8988T (cell line): Measurements from ENCODE around the gene HSD17B1.
"Not testable (repeated sequence)": the region's sequence is repeated elsewhere in the genome, so short reads cannot be mapped to it uniquely, and the experiment has no call there.

Experiments used
- DNase-seq: peaks from one replicate; pipeline ENCODE4 v3.0.0; 2011

Gene HSD17B1

GRCh38 chr17:42548070-42548837 lies 4.5 kb upstream of the HSD17B1 start:
- no peak for DNase-seq

DNA sequence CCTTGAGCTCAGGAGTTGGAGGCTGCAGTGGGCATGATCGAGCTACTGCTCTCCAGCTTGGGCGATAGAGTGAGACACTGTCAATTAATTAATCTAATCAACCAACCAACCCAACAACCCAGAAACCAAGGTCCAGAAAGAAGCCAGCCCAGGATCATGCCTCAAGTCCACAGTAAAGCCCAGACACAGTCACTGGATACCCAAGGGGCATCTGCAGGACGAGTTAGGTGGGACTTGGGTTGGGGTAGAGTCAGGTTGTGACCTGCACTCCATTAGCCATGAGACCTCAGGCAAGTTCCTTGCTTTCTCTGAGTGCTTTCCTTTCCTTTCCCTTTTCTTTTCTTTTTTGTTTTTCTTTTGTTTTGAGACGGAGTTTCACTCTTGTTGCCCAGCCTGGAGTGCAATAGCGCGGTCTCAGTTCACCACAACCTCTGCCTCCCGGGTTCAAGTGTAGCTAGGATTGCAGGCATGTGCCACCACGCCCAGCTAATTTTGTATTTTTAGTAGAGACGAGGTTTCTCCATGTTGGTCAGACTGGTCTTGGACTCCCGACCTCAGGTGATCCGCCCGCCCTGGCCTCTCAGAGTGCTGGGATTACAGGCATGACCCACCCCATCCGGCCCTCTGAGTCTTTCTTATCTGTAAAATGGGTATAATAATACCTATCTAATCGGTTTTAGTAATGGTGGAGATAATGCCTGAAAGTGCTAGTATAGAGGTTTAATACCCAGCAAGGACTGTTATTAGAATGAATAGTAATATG lies 3.5 kb upstream of the HSD17B1 start:
- DNase-seq, result no peak

DNA sequence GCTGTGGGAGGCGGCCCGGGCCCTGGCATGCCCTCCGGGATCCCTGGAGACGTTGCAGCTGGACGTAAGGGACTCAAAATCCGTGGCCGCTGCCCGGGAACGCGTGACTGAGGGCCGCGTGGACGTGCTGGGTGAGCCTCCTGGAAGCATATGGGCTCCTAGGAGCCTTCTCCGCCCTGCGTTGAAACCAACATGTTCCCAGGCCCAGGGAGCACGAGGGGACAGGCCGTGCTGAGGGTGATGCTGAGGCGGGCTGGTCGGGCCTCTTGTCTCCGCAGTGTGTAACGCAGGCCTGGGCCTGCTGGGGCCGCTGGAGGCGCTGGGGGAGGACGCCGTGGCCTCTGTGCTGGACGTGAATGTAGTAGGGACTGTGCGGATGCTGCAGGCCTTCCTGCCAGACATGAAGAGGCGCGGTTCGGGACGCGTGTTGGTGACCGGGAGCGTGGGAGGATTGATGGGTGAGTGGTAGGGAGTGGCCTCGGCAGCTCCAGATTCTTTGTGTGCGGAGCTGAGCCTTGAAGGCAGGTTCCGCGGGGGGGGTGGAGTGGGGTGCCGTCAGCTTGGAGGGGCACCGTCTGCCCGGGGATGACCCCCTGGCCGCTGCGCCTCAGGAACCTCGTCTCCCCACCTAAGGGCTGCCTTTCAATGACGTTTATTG lies 567 bp downstream of the HSD17B1 start:
- DNase-seq, result no peak

- DNase-seq, result no peak
These were observed 1.1 kb downstream of the HSD17B1 start for GRCh38 chr17:42553866-42554249.

DNA sequence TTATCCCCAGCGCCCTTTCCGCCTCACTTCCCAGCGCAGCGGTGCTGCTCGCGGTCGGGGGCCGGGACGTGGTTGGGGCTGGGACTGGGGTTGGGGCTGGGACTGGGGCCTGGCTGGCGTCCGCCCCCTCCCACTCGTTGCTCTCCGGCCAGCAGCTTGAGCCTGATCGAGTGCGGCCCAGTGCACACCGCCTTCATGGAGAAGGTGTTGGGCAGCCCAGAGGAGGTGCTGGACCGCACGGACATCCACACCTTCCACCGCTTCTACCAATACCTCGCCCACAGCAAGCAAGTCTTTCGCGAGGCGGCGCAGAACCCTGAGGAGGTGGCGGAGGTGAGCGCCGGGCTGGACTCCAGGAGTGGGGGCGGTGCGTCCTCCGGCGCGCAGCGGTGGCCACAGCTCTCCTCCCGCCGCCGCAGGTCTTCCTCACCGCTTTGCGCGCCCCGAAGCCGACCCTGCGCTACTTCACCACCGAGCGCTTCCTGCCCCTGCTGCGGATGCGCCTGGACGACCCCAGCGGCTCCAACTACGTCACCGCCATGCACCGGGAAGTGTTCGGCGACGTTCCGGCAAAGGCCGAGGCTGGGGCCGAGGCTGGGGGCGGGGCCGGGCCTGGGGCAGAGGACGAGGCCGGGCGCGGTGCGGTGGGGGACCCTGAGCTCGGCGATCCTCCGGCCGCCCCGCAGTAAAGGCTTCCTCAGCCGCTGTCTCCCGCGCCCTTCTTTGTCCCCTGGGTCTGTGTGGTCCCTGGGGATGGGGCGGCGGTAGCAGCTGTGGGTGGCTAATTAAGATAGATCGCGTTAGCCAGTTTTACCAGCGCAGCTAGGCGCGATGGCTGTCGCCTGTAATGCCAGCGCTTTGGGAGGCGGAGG lies 1.8 kb downstream of the HSD17B1 start:
- DNase-seq, result peak; percentile 76

GRCh38 chr17:42555122-42555622 lies 2.4 kb downstream of the HSD17B1 start:
- DNase-seq, result no peak

- DNase-seq, result not testable (repeated sequence)
These were observed 3.4 kb downstream of the HSD17B1 start for GRCh38 chr17:42555961-42556617.

- no peak for DNase-seq
These were observed 6.4 kb downstream of the HSD17B1 start for GRCh38 chr17:42559075-42559474.

DNA sequence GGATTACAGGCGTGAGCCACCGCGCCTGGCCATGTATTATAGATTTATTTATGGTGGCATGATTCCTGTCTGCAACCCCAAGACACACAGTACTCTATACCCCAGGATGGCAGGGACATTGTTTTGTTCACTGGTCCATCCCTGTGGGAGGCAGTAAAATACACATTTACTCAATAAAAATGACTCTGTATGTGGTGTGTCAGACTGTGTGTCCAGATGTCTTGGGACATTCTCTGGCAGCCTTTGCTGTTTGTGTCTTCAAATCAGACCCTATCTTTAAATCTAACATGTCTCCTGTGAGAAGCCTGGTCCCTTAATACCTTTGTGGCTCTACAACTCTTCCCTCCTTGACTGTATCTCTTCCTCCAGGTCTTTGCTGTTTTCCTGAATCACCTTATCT lies 7.5 kb downstream of the HSD17B1 start:
- DNase-seq, result no peak

GRCh38 chr17:42561897-42562387 lies 9.2 kb downstream of the HSD17B1 start, which contains the start of gene COASY:
Gene COASY, plus strand, starts transcription at chr17:42562148. Its CDS starts 475 bp downstream, at chr17:42562623.
- peak; percentile 96 for DNase-seq

DNA sequence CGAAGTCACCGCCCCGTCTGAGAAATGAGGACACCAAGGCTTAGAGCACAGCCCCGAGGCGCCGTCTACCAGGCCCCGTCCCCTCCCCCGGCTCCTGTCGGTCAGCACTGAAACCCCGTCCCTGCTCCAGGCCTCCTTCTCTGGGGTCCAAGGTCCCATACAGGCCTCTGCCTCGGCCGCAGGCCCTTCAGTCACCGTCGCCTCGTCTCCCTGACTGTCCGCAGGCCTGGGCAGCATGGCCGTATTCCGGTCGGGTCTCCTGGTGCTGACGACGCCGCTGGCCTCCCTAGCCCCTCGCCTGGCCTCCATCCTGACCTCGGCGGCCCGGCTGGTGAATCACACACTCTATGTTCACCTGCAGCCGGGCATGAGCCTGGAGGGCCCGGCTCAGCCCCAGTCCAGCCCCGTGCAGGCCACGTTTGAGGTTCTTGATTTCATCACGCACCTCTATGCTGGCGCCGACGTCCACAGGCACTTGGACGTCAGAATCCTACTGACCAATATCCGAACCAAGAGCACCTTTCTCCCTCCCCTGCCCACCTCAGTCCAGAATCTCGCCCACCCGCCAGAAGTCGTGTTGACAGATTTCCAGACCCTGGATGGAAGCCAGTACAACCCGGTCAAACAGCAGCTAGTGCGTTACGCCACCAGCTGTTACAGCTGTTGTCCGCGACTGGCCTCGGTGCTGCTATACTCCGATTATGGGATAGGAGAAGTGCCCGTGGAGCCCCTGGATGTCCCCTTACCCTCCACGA lies 9.8 kb downstream of the HSD17B1 start:
- no peak for DNase-seq

DNA sequence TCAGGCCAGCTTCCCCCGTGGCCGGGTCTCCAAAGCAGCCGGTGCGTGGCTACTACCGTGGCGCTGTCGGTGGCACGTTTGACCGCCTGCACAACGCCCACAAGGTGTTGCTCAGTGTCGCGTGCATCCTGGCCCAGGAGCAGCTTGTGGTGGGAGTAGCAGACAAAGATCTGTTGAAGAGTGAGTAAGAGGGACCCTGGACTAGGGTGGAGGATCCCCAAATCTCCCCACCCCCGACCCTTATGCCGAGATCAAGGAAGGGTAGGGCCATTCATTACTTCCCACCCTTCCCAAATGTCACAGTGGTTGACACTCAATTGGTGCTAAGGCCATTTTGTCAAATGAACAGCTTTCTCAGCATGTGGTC lies 10.4 kb downstream of the HSD17B1 start:
- no peak for DNase-seq

DNA sequence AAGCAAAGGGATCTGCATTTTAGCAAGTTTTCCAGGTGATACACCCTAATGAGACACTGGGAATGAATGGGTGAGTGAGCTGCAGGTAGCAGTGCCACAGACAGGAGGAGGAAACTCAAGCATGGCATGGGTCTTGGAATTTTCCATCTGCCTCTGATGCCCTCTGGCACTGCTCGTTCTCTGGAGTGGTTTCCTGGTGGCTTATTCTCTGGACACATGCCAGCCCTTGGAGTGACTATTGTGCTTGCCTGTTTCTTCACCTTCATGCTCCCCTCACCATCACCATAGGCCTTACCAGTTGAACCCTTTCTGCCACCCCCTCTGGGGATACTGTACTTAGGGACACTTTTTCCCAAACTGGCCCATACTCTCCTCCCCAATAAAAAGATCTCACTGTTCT lies 10.8 kb downstream of the HSD17B1 start:
- DNase-seq, result no peak

- DNase-seq, result no peak
These were observed 11.2 kb downstream of the HSD17B1 start for GRCh38 chr17:42563950-42564349.

DNA sequence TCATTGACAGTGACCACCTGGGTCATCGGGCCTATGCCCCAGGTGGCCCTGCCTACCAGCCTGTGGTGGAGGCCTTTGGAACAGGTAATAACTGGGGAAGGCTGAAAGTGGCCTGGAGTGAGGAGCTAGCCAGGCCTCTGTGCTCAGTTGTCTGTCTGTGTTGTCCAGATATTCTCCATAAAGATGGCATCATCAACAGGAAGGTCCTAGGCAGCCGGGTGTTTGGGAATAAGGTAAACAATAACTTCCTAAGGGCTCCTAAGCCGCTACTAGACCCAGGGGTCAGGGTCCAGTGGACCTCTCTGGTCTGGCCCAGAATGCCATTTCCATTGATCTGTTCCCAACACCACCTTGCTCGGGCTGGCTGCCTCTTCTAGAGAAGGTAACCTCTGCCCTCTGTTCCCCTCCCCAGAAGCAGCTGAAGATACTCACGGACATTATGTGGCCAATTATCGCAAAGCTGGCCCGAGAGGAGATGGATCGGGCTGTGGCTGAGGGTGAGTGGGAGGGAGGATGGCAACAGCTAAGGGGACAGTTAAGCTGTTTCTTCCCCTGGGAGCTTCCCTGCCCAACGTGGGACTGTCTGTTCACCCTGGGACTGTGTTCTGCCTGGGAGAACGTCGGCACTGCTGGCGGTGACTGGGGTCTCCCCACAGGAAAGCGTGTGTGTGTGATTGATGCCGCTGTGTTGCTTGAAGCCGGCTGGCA lies 12.2 kb downstream of the HSD17B1 start:
- no peak for DNase-seq

GRCh38 chr17:42565523-42566214 lies 12.9 kb downstream of the HSD17B1 start:
- DNase-seq, result no peak

GRCh38 chr17:42566215-42566882 lies 13.6 kb downstream of the HSD17B1 start:
- DNase-seq, result no peak

DNA sequence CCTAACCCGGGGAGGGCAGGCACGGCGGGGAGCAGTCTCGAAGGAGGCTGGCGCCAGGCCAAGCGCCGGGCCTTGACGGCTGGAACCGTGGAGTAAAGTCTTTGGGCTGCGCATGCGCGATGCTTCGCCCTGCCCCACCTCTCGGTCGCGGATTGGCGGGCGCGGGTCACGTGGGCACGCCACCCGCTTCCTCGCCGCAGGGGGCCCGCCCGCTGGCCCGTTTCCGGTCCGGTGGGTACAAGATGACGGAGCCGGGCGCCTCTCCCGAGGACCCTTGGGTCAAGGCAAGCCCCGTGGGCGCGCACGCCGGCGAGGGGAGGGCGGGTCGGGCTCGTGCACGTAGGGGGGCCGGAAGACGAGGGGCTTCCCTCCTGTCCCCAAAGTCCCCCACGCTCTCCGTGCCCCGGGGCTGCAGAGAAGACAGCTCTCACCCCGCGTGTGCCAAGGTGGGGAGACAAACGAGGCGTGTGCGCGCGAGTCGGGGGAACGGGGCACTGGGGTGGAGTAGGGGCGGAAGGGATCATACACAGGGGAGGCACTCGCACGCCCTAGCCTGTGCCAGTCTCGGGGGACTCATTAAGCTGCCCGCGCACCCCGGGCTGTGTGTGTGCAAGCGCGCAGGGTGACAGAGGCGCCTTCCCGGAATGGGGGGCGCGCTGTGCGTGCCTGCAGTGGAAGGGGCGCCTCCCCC lies 14.3 kb downstream of the HSD17B1 start, which contains the start of gene MLX:
TSS of gene MLX (plus strand) at position 218 of the 691 bp plus-strand sequence. CDS start at position 243, 25 bp downstream.
- peak; percentile 94 for DNase-seq
